ENCODE data around the gene IDI2.

IDI2 gene

DNA sequence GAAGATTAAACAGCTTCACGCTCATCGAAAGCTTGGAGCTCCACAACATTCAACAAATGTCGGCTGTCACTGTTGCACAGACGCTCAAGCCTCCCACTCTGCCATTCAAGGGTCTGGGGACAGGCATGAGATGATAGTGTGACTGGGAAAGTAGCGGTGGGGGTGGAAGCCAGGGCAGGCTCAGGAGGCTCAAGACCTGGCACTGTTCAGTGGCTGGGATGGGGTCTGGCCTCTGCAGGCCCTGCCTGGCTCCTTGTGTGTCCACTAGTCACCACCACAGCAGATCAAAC lies 50.9 kb downstream of the IDI2 start:
- no peak for TF ChIP-seq CTCF (IDR thresholded peaks at IDR 0.05; ENCODE audit: low read depth, low read length, missing control alignments)
- no peak for DNase-seq (ENCODE audit: low read depth)
- no peak overlapping the region for H3K4me3 ChIP-seq (ENCODE audit: low read depth, low read length)

DNA sequence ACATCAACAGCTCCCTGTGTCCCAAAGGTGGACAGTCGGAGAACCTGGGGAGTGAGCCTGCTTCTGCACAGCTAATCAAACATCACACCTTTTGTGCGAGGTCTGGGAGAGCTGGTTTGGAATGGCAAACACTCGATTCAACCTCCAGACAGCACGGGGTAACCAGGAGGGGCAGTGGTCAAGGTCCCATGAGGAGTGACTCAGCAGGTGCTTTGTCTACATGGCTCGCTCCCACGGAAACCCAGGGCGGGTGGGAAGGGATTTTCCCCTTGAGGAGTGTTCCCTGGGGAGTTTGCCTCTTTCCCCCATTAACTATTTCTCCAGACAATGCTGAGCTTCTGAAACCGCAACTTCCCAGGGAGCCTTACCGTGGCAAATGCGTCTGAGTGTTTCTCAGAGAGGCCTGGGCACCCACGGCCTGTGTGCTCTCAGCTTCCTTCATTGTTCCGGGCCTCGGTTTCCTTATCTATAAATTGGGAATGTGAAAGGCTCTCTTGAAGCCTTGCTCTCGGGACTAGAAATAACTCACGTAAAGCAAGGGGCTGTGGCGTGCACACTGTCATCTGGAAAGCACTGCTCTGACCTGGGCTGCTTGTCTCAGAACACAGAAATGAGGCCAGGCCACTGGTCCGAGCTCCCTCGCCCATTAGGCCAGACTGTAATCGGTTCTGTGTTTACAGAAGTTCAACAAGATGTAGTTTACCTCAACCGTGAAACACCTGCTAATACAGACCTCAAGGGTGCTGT lies 51.4 kb downstream of the IDI2 start:
- TF ChIP-seq CTCF (IDR thresholded peaks at IDR 0.05; ENCODE audit: low read depth, low read length, missing control alignments), result no peak
- no peak overlapping the region for H3K4me3 ChIP-seq (ENCODE audit: low read depth, low read length)
- DNase-seq (ENCODE audit: low read depth), result no peak

GRCh38 chr10:972763-973162 lies 52.9 kb downstream of the IDI2 start:
- no peak for DNase-seq (ENCODE audit: low read depth)
- H3K4me3 ChIP-seq (ENCODE audit: low read depth, low read length), result no peak overlapping the region
- no peak for TF ChIP-seq CTCF (IDR thresholded peaks at IDR 0.05; ENCODE audit: low read depth, low read length, missing control alignments)

- H3K4me3 ChIP-seq (ENCODE audit: low read depth, low read length), result no peak overlapping the region
- DNase-seq (ENCODE audit: low read depth), result no peak
- no peak for TF ChIP-seq CTCF (IDR thresholded peaks at IDR 0.05; ENCODE audit: low read depth, low read length, missing control alignments)
Measured at GRCh38 chr10:971613-972012, 54.0 kb downstream of the IDI2 start.

- H3K4me3 ChIP-seq (ENCODE audit: low read depth, low read length), result no peak overlapping the region
- no peak for TF ChIP-seq CTCF (IDR thresholded peaks at IDR 0.05; ENCODE audit: low read depth, low read length, missing control alignments)
- DNase-seq (ENCODE audit: low read depth), result no peak
Measured at GRCh38 chr10:971150-971542, 54.5 kb downstream of the IDI2 start.

DNA sequence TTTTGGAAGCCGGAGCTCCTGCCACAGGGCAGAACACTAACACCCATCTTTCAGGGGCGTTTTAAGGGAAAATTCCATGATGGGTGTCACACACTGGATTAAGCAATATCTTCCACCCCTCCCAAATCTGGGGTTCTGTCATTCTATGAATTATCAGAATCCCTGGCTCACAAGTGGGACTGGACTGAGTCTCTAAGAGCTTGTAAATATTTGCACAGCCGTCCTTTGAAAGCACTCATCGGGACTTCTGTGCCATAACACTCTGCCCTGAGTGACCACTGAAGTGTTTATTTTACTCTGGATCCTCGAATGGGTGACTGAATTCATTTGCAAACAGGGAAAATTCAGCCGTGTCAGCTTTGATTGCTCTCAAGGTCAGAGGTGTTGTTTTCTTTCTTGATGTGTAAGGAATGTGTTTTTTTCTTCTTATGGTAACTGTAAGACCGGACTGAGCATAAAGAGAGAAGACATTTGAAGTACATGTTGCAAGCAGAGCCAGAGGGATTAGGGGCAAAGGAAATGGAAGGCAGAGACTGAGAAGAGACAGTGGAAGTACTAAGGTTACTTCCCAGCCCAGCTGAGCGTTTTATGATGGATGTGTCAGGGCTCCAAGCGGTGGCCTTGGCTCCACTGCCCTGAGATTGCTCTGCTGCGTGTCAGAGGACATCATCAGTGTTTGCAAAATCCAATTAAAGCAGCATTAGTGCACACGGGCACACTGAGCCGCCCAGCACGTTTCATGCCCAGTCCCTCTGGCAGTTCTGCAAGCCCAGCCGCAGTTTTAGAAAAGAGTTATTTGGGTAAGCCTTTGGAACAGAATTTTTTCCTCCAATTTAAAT lies 55.1 kb downstream of the IDI2 start:
- no peak for DNase-seq (ENCODE audit: low read depth)
- no peak overlapping the region for H3K4me3 ChIP-seq (ENCODE audit: low read depth, low read length)
- no peak for TF ChIP-seq CTCF (IDR thresholded peaks at IDR 0.05; ENCODE audit: low read depth, low read length, missing control alignments)

Data from GM12864 (cell line).